A673 (cell line): ENCODE results near the gene CEBPA.

ENCODE experiments used
- EZH2 ChIP-seq: fragments of 200-600 bp; sonication (generic); IDR thresholded peaks from 2 replicates; pipeline ENCODE4 v1.6.1; 2017; ENCODE audit warnings: borderline replicate concordance, low read depth, mild to moderate bottlenecking, mixed read lengths, antibody characterized with exemption, low read length; ENCODE audit not compliant: poor library complexity, severe bottlenecking
- TF ChIP-seq, protein P1 (sequence below): fragments of 300-800, 200-600 bp; sonication (generic); conservative IDR thresholded peaks from 2 replicates; pipeline ENCODE4 v1.5.1; 2017; ENCODE audit warnings: low read depth, mild to moderate bottlenecking, antibody characterized with exemption, low read length, moderate library complexity, mixed read lengths

DNA sequence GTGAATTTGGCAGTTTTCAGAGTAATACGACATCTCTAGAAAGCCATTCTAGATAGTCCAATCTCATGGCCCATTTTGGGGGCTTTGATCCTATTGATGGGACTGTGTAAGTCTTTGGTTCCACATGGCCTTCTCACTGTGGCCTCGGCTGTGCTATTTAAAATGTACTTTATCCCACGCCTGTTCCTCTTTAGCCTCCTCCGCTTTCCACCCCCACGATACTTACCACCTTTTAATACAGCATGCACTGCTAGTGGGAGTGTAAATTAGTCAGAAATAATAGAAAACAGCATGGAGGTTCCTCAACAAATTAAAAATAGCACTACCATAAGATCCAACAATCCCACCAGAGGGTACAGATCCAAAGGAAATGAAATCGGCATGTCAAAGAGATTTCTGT lies 42.8 kb upstream of the CEBPA start:
- TF ChIP-seq, protein P1, sequence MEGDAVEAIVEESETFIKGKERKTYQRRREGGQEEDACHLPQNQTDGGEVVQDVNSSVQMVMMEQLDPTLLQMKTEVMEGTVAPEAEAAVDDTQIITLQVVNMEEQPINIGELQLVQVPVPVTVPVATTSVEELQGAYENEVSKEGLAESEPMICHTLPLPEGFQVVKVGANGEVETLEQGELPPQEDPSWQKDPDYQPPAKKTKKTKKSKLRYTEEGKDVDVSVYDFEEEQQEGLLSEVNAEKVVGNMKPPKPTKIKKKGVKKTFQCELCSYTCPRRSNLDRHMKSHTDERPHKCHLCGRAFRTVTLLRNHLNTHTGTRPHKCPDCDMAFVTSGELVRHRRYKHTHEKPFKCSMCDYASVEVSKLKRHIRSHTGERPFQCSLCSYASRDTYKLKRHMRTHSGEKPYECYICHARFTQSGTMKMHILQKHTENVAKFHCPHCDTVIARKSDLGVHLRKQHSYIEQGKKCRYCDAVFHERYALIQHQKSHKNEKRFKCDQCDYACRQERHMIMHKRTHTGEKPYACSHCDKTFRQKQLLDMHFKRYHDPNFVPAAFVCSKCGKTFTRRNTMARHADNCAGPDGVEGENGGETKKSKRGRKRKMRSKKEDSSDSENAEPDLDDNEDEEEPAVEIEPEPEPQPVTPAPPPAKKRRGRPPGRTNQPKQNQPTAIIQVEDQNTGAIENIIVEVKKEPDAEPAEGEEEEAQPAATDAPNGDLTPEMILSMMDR = no peak
- no peak for TF ChIP-seq EZH2
